Measurements from ENCODE around the gene TRA2A.
"Not testable (repeated sequence)": the region's sequence is repeated elsewhere in the genome, so short reads cannot be mapped to it uniquely, and the experiment has no call there.

TRA2A gene

DNA sequence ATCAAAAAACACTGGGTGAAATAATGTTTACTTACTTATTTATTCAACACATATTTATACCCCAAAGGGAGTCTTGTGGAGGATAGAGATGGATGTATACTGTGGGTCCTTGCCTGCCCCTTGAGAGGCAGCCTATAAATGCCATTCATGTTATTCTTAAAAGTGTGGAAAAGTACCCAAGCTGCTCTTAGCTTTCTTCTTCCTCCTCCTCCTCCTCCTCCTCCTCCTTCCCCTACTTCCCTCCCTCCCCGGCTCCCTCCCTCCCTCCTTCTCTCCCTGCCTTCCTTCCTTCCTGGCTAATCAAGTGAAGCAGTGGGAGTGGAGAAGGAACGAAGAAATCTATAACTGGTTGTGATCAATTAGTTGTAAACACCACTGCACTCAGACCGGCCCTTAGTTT lies 40.3 kb downstream of the TRA2A start:
- no peak for DNase-seq

DNA sequence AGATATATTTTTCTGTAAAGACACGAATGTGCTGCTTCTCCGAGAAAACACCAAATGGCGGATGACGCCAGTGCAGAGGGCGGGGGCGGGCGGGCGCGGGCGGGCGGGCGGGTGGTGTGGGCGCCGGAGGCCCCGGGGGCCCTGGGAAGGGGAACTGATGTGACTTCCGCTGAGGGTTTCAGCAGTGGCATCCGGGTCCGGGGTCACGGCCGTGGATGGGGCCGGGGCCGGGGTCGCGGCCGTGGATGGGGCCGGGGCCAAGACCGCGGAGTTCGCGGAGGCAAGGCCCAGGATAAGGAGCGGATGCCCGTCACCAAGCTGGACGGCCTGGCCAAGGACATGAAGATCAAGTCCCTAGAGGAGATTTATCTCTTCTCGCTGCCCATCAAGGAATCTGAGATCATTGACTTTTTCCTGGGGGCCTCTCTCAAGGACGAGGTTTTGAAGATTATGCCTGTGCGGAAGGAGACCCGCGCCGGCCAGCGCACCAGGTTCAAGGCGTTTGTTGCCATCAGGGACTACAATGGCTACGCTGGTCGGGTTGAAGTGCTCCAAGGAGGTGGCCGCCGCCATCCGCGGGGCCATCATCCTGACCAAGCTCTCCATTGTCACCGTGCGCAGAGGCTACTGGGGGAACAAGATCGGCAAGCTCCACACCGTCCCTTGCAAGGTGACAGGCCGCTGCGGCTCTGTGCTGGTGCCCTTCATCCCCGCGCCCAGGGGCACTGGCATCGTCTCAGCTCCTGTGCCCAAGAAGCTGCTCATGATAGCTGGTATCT lies 41.2 kb downstream of the TRA2A start:
- peak; percentile 40 to 53 for DNase-seq

GRCh38 chr7:23488714-23489113 lies 43.1 kb downstream of the TRA2A start:
- DNase-seq, result not testable (repeated sequence)

- DNase-seq, result no peak
Measured at GRCh38 chr7:23487670-23488069, 44.1 kb downstream of the TRA2A start.

- DNase-seq, result no peak
Measured at GRCh38 chr7:23486002-23486773, 45.6 kb downstream of the TRA2A start.

DNA sequence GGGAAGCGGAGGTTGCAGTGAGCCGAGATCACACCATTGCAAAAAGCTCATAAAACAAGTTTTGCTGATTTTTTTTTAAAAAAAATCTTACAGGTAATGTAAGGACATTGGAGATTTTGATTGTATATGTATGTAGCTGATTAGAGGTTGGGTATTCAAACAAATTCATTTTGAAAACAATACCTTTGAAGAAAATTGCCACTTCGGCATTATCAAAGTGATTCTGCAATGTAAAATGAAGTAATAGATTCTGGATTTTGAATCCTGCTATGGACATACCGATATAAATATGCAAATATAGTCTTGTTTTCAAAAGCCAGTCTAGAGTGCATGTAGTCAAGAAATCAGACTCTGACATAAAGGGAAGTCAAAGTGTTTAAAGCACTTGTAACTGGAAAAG lies 49.1 kb downstream of the TRA2A start:
- DNase-seq, result no peak

DNA sequence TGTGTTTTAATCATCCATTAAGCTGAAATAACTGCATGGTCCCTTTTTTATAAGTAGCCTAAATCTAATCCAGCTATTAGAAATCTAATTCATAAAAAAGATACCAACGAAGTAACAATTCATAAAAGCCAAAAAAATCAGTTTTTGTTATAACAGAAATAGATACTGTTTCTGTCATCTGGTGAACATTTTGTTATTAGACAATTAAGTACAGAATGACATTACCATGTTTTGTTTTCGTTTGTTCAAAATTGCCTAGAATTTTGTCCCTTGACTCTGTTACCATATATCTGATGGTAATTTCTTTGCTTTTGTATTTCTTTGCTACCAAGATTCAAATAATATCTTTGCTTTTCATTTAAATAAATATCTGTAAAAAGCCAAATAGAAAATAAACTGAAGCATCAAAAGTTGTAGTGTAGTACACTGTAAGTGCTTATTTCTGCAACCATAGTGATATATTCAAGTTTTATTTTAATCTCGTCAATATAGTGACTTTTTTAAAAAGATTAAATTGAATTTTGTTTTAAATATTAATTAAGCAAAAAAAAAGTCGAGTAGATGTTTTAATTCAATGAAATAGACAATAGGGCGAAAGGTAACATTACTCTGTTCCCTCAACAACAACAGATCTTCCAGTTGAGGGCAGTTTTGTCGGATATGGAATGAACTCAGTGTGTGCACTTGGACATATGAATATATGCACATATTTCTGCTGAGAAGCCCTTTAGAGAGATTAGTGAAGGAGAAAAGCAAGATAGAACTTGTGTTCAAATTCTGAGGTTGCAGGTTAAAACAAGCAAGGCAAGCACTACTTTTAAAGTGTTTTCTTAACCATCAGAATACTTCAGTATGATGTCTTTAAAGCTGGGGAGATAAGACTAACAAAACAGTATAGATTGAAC lies 53.6 kb downstream of the TRA2A start:
- DNase-seq, result no peak

GRCh38 chr7:23477157-23477499 lies 54.7 kb downstream of the TRA2A start:
- DNase-seq, result no peak

GRCh38 chr7:23476286-23477156 lies 55.3 kb downstream of the TRA2A start:
- no peak for DNase-seq

GRCh38 chr7:23475576-23475839 lies 56.3 kb downstream of the TRA2A start:
- DNase-seq, result no peak

GRCh38 chr7:23474829-23475575 lies 56.8 kb downstream of the TRA2A start:
- DNase-seq, result no peak

DNA sequence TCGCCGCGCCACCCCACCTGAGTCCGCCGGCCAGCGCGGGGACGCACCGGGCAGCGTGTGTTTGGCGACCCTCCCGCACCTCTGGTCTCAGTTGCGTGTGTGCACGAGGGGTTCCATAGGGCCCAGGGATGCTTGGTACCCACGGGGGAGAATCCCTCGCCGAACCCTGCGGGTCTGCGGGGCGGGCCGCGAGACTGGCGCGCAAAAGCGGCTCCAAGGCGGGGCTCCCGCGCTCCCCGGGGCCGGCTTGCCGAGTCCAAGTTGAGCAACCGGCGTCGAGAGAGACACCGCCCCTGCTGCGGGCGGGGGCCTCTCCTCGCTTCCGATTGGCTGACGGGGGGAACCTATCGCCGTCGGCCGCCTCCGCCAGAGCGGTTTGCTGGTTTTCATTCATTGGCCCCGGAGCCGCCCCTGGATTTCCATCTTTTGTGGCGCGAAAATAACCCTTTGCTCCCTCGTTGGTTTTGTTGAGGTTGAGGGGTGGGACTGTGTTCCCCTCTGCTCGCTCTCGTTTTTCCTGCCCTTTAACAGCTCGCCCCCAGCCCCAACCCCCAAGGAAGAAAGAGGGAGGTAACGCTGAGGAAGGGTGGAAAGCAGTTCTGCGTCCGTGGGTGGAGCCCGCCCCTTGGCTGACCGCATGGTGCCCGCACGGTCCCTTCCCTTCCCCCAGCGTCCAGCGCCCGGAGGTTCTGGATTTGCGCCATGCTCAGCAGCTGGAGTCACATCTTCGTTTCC lies 57.5 kb downstream of the TRA2A start:
- peak; percentile 81 to 85 for DNase-seq

DNA sequence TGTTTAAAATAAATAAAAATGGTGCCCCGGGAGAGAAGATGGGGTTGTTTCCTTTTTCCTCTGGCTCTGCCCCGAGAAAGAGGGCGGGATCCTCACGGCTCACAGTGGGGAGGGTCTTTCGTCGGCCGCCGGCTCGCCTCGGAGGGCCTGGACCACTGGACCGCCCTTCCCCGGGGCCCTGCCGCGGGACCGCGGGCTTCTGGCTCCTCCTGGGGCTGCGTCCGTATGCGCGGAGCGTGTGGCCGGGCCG lies 58.0 kb downstream of the TRA2A start:
- no peak for DNase-seq

DNA sequence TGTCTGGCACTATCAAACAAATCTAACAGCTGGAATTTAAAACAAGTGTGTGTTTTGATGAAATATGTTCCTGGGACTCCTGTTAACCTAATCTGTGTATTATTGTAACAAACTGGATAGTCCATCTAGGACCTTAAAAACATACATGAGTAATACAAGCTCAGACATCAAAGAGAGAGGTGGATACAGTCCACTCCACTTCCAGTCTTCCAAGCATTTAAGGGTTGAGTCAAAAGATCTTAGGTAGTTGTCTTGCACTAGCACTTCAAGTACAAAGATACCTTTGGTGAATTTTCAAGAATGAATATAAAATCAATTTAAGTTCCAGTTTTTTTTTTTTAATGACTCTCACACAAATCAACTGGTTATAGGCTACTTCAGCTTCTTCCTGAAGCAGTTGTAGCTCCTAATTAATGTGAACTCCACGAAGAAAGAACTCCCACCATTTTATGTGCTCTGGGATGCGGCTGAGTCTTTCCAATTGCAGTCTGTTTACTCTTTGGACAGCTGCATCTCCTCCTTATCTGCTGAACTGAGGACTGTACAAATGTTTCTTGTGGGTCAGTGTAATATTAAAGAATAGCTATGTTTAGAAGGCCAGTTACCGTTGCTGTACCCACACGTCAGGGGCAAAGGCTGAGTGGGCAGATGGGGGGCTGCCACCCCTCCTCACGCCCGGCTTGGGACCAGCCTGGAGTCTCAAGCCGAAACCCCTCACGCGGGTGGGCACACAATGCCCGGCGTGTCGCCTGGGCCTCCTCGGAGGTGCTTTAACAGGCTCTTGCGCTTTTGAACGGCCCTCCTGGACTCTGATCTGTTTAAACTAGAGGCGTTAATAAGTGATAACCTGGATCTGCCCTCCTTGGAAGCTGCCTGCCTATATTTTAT lies 58.6 kb downstream of the TRA2A start:
- peak in 1 of 2 experiments; percentile 10 for DNase-seq

- no peak for DNase-seq
Measured at GRCh38 chr7:23472556-23472955, 59.2 kb downstream of the TRA2A start.

GRCh38 chr7:23472046-23472445 lies 59.7 kb downstream of the TRA2A start:
- no peak for DNase-seq

DNA sequence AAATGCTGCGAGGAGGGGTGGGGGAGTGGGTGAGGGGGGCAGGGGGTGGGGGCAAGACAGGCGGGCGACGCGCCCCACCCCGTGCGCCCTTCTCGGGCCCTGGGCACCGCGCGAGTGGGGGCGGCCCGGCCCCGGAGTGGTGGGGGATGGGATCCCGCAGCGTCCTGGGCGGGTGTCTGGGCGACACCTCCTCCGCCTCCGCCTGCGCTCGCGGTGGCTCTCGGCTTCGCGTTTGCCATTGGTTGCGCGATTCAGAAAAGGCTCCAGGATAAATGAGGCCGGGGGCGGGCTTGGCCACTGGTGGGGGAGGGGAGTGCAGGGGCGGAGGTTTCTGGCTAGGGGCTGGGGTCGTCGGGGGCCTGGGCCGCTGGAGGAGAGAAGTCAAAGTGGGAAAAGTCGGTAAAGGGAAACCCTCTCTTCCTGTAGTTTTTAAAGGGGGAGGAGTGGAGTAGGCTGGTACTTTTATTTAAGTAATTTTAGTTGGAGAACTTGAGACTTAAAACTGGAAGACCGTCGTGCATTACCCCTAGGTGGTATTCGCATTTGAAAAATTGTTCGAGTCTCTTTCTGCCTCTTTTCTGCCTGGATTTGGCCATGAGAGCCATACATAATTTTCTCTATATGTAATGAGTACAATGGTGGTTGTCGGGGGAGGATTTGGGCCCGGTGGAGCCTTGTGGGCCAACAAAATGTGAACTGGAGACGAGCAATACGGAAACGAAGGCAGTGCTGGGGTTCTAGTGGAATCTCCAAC lies 60.5 kb downstream of the TRA2A start:
- DNase-seq, result peak in 1 of 2 experiments; percentile 37

DNA sequence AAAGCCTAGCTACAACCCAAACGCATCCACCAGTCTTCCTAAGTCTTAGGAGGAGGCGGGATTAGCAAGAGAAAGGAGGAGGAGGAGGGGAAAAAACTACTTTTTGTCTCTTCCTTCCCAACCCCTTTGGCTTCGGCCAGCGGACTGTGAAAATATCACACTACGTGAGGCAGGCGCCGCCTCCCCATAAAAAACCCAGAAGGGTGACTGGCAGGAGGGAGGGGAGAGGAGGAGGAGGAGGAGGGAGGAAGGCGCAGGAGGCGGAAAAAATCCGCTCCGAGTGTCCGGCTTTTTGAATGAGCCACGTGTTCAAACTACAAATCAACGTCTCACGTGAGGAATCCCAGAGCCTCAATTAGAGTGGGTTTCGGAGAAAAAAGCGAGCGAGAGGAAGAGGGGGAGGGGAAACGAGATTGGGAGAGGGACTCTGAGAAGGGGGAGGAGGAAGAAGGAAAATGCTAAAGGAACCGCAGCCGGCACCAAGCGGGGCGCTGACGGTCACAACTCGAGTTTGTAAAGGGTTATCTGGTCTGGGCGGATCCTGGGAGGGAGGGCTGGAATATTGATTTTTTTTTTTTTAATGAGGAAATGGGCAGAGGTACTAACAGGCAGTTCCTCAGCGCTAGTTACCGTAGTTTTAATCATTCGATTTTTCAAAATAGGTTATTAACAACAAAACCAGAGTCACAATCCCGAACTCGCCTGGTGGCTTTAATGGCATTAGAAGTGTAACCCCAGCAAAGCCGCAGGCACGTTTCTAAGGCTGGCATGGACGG lies 61.3 kb downstream of the TRA2A start, which contains the start of gene IGF2BP3:
Gene IGF2BP3, minus strand, starts transcription at position 162 of the 776 bp plus-strand sequence. CDS start 381 bp downstream, outside the sequence.
- DNase-seq, result peak; percentile 47 to 61

- no peak for DNase-seq
Measured at GRCh38 chr7:23469961-23470250, 61.9 kb downstream of the TRA2A start.
